Neural cell (in vitro differentiated cells): ENCODE results near the gene DAGLA. TPM values are rescaled to one million over a fixed set of nuclear protein-coding genes. Genes with fewer than 3 reads are reported as not detected.

Experiments used
- H2AFZ ChIP-seq: fragments of 200-600, 300-800 bp; sonication (generic), shearing (Covaris generic); 2 replicates; pipeline ENCODE4 v1.6.0; 2014; ENCODE audit warnings: low read depth, mild to moderate bottlenecking, antibody characterized with exemption, low read length, moderate library complexity
- H3F3A ChIP-seq: fragments of 200-600 bp; shearing (Covaris generic); 2 replicates; pipeline ENCODE4 v1.6.1; 2016; ENCODE audit warnings: mild to moderate bottlenecking, moderate library complexity, mixed read lengths, antibody characterized with exemption, low read length; ENCODE audit not compliant: insufficient read depth, poor library complexity, severe bottlenecking
- H3K27ac ChIP-seq: fragments of 200-600, 300-800 bp; sonication (generic), shearing (Covaris generic); 2 replicates; pipeline ENCODE4 v1.5.1; 2014; ENCODE audit warnings: mild to moderate bottlenecking, low read length, moderate library complexity
- H3K27me3 ChIP-seq: fragments of 300-800, 200-600 bp; sonication (generic), shearing (Covaris generic); 2 replicates; pipeline ENCODE4 v1.6.0; 2014; ENCODE audit warnings: mild to moderate bottlenecking, low read depth, low read length, moderate library complexity; ENCODE audit not compliant: insufficient read depth
- H3K36me3 ChIP-seq: fragments of 300-800, 200-600 bp; sonication (generic), shearing (Covaris generic); 2 replicates; pipeline ENCODE4 v1.5.1; 2014; ENCODE audit warnings: mild to moderate bottlenecking, antibody characterized with exemption, low read length, moderate library complexity; ENCODE audit not compliant: insufficient read depth
- H3K4me2 ChIP-seq: fragments of 300-800, 200-600 bp; sonication (generic), shearing (Covaris generic); 2 replicates; pipeline ENCODE4 v1.6.0; 2014; ENCODE audit warnings: mild to moderate bottlenecking, low read length
- H3K4me3 ChIP-seq: fragments of 300-800, 200-600 bp; sonication (generic), shearing (Covaris generic); 2 replicates; pipeline ENCODE4 v1.5.1; 2014; ENCODE audit warnings: mild to moderate bottlenecking, low read length, moderate library complexity
- H3K79me2 ChIP-seq: fragments of 200-600 bp; shearing (Covaris generic); replicated peaks from 2 replicates; pipeline ENCODE4 v1.6.0; 2014; ENCODE audit warnings: mild to moderate bottlenecking, low read length, moderate library complexity; ENCODE audit not compliant: insufficient read depth
- H3K9ac ChIP-seq: fragments of 300-800, 200-600 bp; sonication (generic), shearing (Covaris generic); 2 replicates; pipeline ENCODE4 v1.6.1; 2016; ENCODE audit warnings: mild to moderate bottlenecking, low read length, mixed read lengths
- H3K9me2 ChIP-seq: fragments of 200-600 bp; shearing (Covaris generic); 2 replicates; pipeline ENCODE4 v1.6.1; 2016; ENCODE audit warnings: mild to moderate bottlenecking, low read length, mixed read lengths; ENCODE audit not compliant: insufficient read depth
- H3K9me3 ChIP-seq: fragments of 200-600, 300-800 bp; sonication (generic), shearing (Covaris generic); 2 replicates; pipeline ENCODE4 v1.6.1; 2016; ENCODE audit warnings: mild to moderate bottlenecking, mixed run types, low read length, moderate library complexity, mixed read lengths
- H4K20me1 ChIP-seq: fragments of 200-600 bp; shearing (Covaris generic); 2 replicates; pipeline ENCODE4 v1.6.1; 2016; ENCODE audit warnings: mild to moderate bottlenecking, mixed run types; ENCODE audit not compliant: insufficient read depth
- CTCF ChIP-seq: fragments of 450-650 bp; IDR thresholded peaks from 2 replicates; pipeline ENCODE4 v1.5.1; 2014; ENCODE audit warnings: antibody characterized with exemption, mild to moderate bottlenecking, moderate library complexity; ENCODE audit not compliant: poor library complexity, severe bottlenecking
- EP300 ChIP-seq: fragments of 450-650 bp; conservative IDR thresholded peaks from 2 replicates; pipeline ENCODE4 v1.6.1; 2014; ENCODE audit warnings: antibody characterized with exemption, mild to moderate bottlenecking, moderate library complexity; ENCODE audit not compliant: poor library complexity, severe bottlenecking
- EZH2 ChIP-seq: fragments of 200-600, 300-800 bp; shearing (Covaris generic), sonication (generic); IDR thresholded peaks from 2 replicates; pipeline ENCODE4 v1.6.1; 2014; ENCODE audit warnings: antibody characterized with exemption, low read length, borderline replicate concordance, mild to moderate bottlenecking; ENCODE audit not compliant: insufficient read depth, poor library complexity, severe bottlenecking
- MXI1 ChIP-seq: fragments of 450-650 bp; conservative IDR thresholded peaks from 2 replicates; pipeline ENCODE4 v1.6.1; 2014; ENCODE audit warnings: antibody characterized with exemption, mild to moderate bottlenecking; ENCODE audit not compliant: poor library complexity, severe bottlenecking
- POLR2AphosphoS5 ChIP-seq: IDR thresholded peaks from 2 replicates; pipeline ENCODE4 v1.6.1; 2012
- RAD21 ChIP-seq: fragments of 450-650 bp; conservative IDR thresholded peaks from 2 replicates; pipeline ENCODE4 v1.6.1; 2014; ENCODE audit warnings: antibody characterized with exemption, mild to moderate bottlenecking, moderate library complexity
- REST ChIP-seq: IDR thresholded peaks from 2 replicates; pipeline ENCODE4 v1.6.1; 2012; ENCODE audit warnings: borderline replicate concordance
- SMC3 ChIP-seq: fragments of 450-650 bp; conservative IDR thresholded peaks from 2 replicates; pipeline ENCODE4 v1.6.1; 2014; ENCODE audit warnings: antibody characterized with exemption, mild to moderate bottlenecking, moderate library complexity; ENCODE audit not compliant: poor library complexity
- TAF1 ChIP-seq: IDR thresholded peaks from 2 replicates; pipeline ENCODE4 v1.6.1; 2012; ENCODE audit warnings: low read depth
- polyA plus RNA-seq: library from polyadenylated mRNA; depleted of rRNA; stranded (reverse); fragments of >200 nt; gene quantifications from 2 replicates; pipeline ENCODE4 v1.2.3, GENCODE V29; 2014

DAGLA gene
- polyA plus RNA-seq, 1 donor from 2014 or later = 4.5 TPM

GRCh38 chr11:61719978-61720377 lies 39.8 kb downstream of the DAGLA start:
- H4K20me1 ChIP-seq = no peaks in the 10 kb centered on the region
- no peaks in the 10 kb centered on the region for H3F3A ChIP-seq
- no peaks in the 10 kb centered on the region for H3K9me2 ChIP-seq
- no peaks in the 10 kb centered on the region for H3K79me2 ChIP-seq
- H3K27ac ChIP-seq = no peak overlapping the region
- H3K4me3 ChIP-seq = no peak overlapping the region
- H3K36me3 ChIP-seq = no peaks in the 10 kb centered on the region
- H3K4me2 ChIP-seq = no peak overlapping the region
- no peak for TF ChIP-seq MXI1
- no peak for TF ChIP-seq EP300
- TF ChIP-seq SMC3 = no peak
- no peak for TF ChIP-seq POLR2AphosphoS5
- no peak for TF ChIP-seq EZH2
- TF ChIP-seq CTCF = no peak
- no peak for TF ChIP-seq RAD21
- no peak for TF ChIP-seq REST
- TF ChIP-seq TAF1 = no peak
- H3K9ac ChIP-seq = no peak overlapping the region
- H3K27me3 ChIP-seq = no peaks in the 10 kb centered on the region
- H2AFZ ChIP-seq = no peak overlapping the region
- no peaks in the 10 kb centered on the region for H3K9me3 ChIP-seq

- Histone ChIP-seq H3K4me3 (no peak overlapping the region), H2AFZ (no peak overlapping the region), H3K27ac (no peak overlapping the region), H3K9me3 (no peaks in the 10 kb centered on the region), H3K9ac (no peak overlapping the region), H3K9me2 (no peaks in the 10 kb centered on the region), H4K20me1 (no peaks in the 10 kb centered on the region), H3F3A (no peaks in the 10 kb centered on the region), H3K4me2 (no peak overlapping the region), H3K27me3 (no peaks in the 10 kb centered on the region), H3K36me3 (no peaks in the 10 kb centered on the region), H3K79me2 (no peaks in the 10 kb centered on the region)
- TF ChIP-seq TAF1 (no peak), SMC3 (no peak), POLR2AphosphoS5 (no peak), EZH2 (no peak), REST (no peak), EP300 (no peak), MXI1 (no peak), CTCF (no peak), RAD21 (no peak)
These were observed 40.4 kb downstream of the DAGLA start for GRCh38 chr11:61720597-61720996.
